Kidney tubule cell (primary cell): Measurements from ENCODE around the gene PRSS12.
"Not testable (repeated sequence)": the region's sequence is repeated elsewhere in the genome, so short reads cannot be mapped to it uniquely, and the experiment has no call there.

Experiments
- DNase-seq: peaks from one replicate; pipeline ENCODE4 v3.0.0-alpha.2; 2018; ENCODE audit warnings: low spot score

Gene PRSS12

DNA sequence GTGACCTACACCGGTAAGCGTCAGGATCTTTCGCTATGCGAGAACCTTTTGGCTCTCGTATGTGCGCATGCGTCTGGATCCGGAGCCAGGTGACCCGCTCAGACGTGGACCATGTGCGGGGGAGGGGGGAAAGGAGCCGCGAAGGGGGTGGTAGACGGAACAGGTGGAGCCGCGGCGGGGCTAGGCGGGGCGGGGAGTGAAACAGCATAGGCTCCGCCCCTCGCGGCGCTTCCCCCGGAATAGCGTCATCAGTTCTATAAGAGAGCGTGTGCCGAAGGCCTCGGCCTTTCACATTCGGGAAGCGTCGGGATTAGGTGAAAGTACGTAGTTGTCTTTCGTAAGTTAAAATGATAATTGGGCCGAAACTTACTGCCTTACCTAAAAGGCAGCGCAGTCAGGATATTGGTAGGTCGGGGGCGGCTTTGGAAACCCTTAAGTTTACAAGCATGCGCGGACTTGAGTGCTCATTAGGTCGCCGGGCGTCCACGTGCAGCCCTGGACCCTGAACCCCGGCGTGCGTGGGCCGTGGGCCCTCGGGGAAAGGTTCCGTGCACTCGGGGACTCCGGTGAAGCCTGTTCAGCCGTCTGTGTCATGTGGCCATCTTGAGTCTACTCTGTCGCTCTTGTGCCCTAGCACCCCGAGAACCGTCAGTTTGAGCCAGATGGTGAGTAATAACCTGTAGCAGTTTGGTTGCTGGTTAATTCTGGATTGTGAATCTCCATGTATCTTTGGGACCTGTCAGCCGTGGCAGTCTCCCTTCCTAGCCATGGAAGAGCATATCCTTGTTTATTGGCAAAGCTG lies 74.1 kb downstream of the PRSS12 start:
- peak; percentile 96 for DNase-seq

DNA sequence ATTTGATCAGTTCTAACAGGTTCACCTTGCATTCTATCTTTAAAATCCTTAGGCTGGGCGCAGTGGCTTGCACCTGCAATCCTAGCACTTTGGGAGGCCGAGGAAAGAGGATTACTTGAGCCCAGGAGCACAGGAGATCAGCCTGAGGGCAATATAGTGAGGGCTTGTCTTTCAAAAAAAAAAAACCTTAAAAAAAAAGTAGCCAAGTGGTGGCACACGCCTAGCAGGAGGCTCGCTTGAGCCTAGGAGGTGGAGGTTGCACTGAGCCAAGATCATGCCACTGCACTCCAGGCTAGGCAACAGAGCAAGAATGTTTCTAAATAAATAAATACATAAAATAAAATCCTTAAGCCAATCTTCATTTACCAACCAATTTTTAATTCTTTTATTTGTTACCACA lies 75.6 kb downstream of the PRSS12 start:
- no peak for DNase-seq

DNA sequence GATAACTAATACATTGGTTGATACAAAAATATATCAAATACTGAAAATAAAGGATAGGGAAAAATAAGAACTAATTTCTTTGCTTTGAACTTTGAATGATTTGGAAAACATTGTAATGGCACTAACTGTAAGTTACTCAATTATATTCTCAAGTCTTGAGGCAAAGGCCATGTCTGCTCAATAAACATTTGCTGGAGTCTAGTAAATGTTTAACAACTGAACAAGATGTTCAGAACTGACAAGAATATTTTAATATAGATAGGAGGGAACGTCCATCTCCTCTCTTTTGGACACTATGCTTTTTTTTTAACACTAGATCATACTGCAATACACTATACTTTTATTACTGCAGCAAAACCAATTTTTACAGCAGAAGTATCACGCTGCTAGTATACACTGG lies 76.2 kb downstream of the PRSS12 start:
- no peak for DNase-seq

DNA sequence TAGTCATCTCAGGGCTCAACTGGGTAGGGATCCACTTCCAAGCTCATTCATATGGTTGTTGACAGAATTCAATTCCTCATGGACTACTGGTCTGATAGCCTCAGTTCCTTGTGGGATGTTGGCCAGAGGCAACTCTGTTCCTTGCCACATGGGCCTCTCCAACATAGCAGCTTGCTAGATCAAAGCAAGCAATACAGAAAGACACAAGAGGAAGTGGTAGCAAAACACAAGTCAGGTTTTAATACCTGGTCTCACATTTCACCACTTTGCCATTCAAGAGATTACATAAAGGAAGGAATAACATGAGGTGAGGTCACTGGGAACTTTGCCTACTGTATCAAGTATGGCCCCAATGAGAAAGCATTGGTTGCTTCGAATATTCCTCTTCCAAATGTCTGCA lies 79.2 kb downstream of the PRSS12 start:
- DNase-seq = no peak

DNA sequence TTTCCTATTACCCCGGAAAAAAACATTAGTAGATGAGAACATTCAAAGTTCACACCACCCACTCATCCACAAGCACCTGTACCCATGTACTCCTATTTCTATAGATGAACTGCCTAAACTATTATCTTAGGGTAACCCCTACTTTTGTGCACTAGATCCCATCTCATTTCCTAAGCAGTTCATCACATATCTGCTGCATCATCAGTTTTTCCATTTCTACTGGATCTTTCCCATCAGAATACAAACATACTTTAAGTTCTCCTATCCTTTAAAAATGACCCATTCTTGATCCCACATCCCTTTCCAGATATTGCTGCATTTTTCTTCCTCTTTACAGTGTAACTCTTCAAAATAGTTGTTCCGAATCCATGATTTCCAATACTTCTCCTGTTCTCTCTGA lies 81.0 kb downstream of the PRSS12 start:
- DNase-seq = no peak

DNA sequence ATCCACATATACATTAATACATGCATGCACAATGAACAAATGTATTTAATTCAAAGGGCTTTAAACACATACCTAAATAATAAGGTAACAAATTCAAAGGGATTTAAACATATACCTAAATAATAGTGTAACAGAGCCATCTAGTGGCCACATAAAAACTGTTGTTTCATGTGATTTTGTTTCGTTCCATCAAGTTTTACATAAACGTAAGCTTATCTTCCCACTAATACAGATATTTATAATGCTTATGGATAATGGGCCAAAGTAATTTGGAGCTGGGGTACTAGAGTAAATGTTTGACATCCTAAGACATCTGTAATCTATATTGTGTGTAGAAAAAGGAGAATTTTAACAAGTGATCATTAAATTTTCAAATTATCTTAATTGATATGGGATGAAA lies 82.3 kb downstream of the PRSS12 start:
- peak; percentile 57 for DNase-seq

DNA sequence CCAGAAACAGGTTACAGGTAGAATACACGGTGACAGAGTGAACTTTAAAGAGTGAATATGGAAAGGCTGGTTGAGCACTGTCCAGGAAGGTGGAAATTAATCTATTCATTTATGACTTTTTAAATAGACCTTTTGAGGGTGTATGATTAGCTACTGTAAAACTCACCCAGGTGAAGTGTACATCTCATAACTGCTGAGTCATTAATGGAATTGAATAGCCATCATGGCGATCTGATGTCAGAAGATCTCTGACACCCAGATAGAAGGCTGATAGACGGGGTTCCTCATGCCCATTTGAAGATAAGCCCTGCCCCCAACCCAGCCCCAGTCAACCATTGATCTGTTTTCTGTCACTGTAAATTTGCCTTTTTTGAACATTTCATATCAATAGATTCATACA lies 84.0 kb downstream of the PRSS12 start:
- no peak for DNase-seq

DNA sequence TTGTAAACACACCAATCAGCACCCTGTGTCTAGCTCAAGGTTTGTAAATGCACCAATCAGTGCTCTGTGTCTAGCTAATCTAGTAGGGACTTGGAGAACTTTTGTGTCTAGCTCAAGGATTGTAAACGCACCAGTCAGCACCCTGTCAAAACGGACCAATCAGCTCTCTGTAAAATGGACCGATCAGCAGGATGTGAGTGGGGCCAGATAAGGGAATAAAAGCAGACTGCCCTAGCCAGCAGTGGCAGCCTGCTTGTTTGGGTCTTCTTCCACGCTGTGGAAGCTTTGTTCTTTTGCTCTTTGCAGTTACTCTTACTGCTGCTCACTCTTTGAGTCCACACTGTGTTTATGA lies 86.7 kb downstream of the PRSS12 start:
- not testable (repeated sequence) for DNase-seq

DNA sequence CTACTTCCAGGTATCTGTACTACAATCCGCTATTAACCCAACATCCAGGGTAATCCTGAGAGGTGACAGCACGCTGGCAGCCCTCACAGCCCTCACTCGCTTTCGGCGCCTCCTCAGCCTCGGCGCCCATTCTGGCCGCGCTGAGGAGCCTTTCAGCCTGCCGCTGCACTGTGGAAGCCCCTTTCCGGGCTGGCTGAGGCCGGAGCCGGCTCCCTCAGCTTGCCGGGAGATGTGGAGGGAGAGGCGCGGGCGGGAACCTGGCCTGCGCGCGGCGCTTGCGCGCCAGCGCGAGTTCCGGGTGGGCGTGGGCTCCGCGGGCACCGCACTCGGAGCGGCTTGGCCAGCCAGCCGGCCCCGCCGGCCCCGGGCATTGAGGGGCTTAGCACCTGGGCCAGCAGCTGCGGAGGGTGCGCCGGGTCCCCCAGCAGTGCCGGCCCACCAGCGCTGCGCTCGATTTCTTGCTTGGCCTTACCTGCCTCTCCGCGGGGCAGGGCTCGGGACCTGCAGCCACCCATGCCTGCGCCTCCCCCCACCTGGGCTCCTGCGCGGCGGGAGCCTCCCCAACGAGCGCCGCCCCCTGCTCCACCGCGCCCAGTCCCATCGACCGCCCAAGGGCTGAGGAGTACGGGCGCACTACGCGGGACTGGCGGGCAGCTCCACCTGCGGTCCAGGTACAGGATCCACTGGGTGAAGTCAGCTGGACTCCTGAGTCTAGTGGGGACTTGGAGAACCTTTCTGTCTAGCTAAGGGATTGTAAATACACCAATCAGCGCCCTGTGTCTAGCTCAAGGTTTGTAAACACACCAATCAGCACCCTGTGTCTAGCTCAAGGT lies 87.3 kb downstream of the PRSS12 start:
- DNase-seq = peak; percentile 61

DNA sequence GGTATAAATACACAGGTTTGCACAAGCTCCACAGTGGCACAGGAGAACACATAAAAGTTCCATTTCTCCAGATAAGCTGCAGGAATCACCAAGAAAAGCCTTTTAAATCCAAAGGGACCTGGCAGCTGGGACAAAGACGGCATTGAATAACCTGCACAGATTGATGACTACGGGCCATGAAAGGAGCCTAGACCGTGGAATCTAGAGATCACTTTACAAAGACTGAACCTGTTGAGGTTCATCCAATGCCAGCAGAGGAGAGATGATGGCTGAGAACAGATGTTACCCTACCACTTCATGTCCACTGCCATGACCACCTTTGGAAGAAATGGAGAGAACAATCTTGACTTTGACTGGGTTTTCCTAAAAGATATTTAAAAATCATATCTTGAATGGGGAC lies 88.7 kb downstream of the PRSS12 start:
- DNase-seq = no peak

DNA sequence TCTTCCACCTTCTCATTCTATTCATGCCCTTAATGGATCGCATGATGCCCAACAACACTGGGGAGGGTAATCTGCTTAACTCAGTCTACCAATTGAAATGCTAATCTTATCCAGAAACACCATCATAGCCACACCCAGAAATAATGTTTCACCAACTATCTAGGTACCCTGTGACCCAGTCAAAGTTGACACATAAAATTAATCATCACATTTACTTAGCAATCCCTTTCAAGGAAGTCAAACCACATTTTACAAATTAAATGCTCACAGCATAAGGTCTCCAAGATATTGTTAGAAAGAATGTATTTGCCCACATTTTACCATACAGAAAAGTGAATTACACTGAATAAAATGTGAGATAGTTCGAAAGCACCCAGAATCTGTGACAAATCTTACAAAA lies 92.5 kb downstream of the PRSS12 start:
- peak; percentile 22 for DNase-seq

DNA sequence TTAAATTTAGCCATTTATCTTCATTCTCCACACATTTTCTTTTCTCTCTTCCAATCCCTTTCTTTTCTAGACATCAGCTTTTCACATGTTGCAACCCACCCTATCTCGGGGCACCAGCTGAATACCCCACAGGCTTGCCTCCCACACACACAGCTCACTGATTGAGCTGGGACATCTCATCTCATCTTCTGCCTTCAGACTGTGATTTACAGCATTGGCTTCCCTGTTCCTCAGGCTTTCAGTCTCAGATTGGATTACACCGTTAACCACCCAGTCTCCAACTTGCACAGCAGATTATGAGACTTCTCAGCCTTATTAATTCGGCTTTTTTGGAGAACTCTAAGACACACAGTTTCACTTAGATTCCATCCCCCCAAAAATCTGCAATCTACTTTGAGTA lies 93.7 kb downstream of the PRSS12 start:
- DNase-seq = no peak

DNA sequence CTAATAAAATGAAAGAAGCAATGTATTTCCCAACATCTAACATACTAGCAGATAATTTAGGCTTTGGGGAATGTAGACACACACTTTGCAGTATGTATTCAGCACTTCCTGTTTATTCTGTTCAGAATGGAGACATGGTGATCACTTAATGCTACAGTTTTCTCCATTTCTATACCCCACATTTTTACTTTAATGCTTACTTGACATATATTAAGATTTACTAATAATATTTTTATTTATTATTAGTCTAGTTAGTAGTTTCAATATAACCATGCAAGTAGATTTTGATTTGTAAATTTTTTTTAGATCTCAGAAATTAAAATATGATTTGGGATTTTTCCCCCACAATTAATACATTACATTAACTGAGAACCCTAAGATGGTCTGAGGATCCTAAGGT lies 98.4 kb downstream of the PRSS12 start:
- DNase-seq = no peak

DNA sequence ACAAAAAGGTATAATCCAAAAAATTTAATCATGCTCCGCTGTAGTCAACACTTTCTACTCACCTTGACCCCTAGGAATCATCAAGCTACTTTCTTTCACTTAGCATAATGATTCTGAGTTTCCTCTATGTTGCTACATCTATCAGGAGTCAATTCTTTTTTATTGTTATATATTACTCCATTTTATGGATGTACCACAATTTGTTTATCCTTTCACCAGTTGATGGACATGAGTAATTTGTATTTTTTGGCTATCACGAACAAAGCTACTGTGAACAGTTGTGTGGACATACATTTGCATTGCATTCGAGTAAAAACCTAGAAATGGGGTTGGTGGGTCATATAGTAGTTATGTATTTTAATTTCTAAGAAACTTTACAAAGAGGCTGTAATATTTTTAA lies 102.9 kb downstream of the PRSS12 start:
- no peak for DNase-seq

DNA sequence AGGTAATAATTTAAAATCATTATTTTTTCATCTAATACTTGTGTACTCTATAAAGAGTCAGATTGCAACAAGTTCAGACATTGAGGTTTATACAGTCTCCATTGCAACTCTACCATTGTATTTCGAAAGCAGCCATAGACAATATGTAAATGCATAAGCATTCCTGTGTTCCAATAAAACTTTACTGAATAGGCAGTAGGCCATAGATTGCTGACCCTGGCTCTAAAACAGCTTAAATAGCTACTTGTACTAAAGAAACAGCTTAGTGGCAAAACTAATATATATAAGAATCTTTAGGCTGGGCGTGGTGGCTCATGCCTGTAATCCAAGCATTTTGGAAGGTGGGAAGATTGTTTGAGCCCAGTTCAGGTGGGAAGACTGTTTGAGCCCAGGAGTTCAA lies 115.3 kb downstream of the PRSS12 start:
- no peak for DNase-seq

DNA sequence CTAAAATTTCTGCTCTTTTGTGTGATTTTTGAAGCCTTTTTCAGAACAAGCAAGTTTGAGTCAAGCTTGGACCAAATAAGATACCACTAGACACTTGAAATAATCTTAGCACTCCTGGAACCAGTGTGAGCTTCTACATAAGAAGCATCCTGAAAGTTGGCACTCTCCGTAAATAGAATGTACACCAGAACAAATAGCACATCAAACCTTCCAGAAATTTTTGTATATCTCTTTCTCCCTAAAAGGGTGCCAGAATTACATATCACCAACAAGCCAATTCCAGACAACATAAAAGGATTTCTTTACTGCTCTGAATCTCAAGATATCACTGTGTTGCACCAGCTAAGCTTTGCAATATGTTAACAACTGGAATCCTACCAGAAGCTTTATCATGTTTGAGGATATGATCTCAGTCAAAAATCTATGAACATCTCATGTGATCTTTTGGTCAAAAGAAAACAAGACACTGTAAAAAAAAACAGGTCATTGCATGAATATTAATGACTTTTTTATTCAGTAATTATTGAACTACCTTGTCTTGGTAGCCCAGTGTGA lies 117.2 kb downstream of the PRSS12 start:
- DNase-seq = no peak
